GM12878 (cell line): ENCODE measurements around the gene RBKS. TPM values are rescaled to one million over a fixed set of nuclear protein-coding genes. Genes with fewer than 3 reads are reported as not detected.

Experiments used
- ATAC-seq: fragments of 200-7000 bp; cut with Tn5 transposase; 3 replicates; pipeline ENCODE4 v1.9.1; 2020; ENCODE audit warnings: mild to moderate bottlenecking, moderate library complexity
- BruUV-seq: library from RNA; stranded (reverse); fragments of 400-500 nt; replicated peaks from 2 replicates; lab custom pipeline; 2021; lab: Mats Ljungman, UMichigan
- CTCF ChIA-PET: fragments of 300-600 bp; sonication (Branson Sonifier 250); formaldehyde crosslinking; extraction: SDS; loops from one replicate; lab custom pipeline; 2021; ENCODE audit warnings: inconsistent platforms; lab: Yijun Ruan, JAX
- POLR2A ChIA-PET: fragments of 350-600 bp; formaldehyde crosslinking; extraction: SDS; loops from one replicate; lab custom pipeline; 2021; ENCODE audit warnings: inconsistent platforms; lab: Charles Lee
- RAD21 ChIA-PET: fragments of 300-600 bp; sonication (Branson Sonifier 250); formaldehyde crosslinking; loops from one replicate; lab custom pipeline; 2023; ENCODE audit warnings: antibody characterized with exemption; ENCODE audit not compliant: unreplicated experiment; lab: Charles Lee
- SMC1A ChIA-PET: fragments of 300-600 bp; sonication (Branson Sonifier 250); formaldehyde crosslinking; loops from one replicate; lab custom pipeline; 2023; ENCODE audit not compliant: unreplicated experiment, uncharacterized antibody; lab: Charles Lee
- DNase-seq: peaks from one replicate; pipeline ENCODE4 v3.0.0-alpha.2; 2011; ENCODE audit warnings: low read depth, low spot score
- FAIRE-seq: peaks from 3 replicates; lab custom pipeline; 2011; peaks lifted over from hg19 to GRCh38; lab: Jason Lieb, UNC
- H2AFZ ChIP-seq: 2 replicates; pipeline ENCODE4 v1.6.0; 2011; ENCODE audit warnings: low read depth, low read length, control low read depth; ENCODE audit not compliant: control insufficient read depth
- H3K27ac ChIP-seq: 2 replicates; pipeline ENCODE4 v1.5.1; 2011; ENCODE audit warnings: control low read depth; ENCODE audit not compliant: control insufficient read depth, insufficient read depth
- H3K27me3 ChIP-seq, 2 experiments: replicated peaks in 1 of 2; 2 replicates each; pipeline versions ENCODE4 v1.6.0 to v1.6.1; 2011; ENCODE audit warnings: low read length in 1 of 2; ENCODE audit not compliant: control insufficient read depth in 2 of 2, insufficient read depth in 2 of 2
- H3K36me3 ChIP-seq, 2 experiments: 2 replicates each; pipeline ENCODE4 v1.5.1; 2011; ENCODE audit warnings: low read length in 1 of 2; ENCODE audit not compliant: control insufficient read depth in 2 of 2, insufficient read depth in 2 of 2
- H3K4me1 ChIP-seq: 2 replicates; pipeline ENCODE4 v1.6.1; 2011; ENCODE audit warnings: mild to moderate bottlenecking, low read length, moderate library complexity, mixed read lengths; ENCODE audit not compliant: control insufficient read depth, insufficient read depth
- H3K4me2 ChIP-seq: 2 replicates; pipeline ENCODE4 v1.6.0; 2011; ENCODE audit warnings: control low read depth; ENCODE audit not compliant: control insufficient read depth, insufficient read depth
- H3K4me3 ChIP-seq: fragments of 200-600 bp; sonication (generic); 2 replicates; pipeline ENCODE4 v1.5.1; 2016
- H3K79me2 ChIP-seq: 2 replicates; pipeline ENCODE4 v1.6.0; 2011; ENCODE audit warnings: low read length; ENCODE audit not compliant: control insufficient read depth, insufficient read depth
- H3K9ac ChIP-seq: 2 replicates; pipeline ENCODE4 v1.8.0; 2011; ENCODE audit warnings: low read length, control low read depth, mixed read lengths; ENCODE audit not compliant: control insufficient read depth, insufficient read depth
- H3K9me3 ChIP-seq: replicated peaks from 3 replicates; pipeline ENCODE4 v1.5.1; 2011; ENCODE audit warnings: mild to moderate bottlenecking, low read length; ENCODE audit not compliant: control insufficient read depth, insufficient read depth
- H4K20me1 ChIP-seq: 2 replicates; pipeline ENCODE4 v1.6.0; 2011; ENCODE audit not compliant: control insufficient read depth, insufficient read depth
- CREM ChIP-seq: IDR thresholded peaks from 2 replicates; pipeline ENCODE4 v1.6.1; 2014; ENCODE audit warnings: antibody characterized with exemption, low read depth
- EP300 ChIP-seq, 2 experiments: fragments of 150-350 bp in 1 of 2; IDR thresholded peaks; 2 replicates each; pipeline ENCODE4 v1.6.1; 2011 to 2012; ENCODE audit warnings: low read depth in 2 of 2, low read length in 2 of 2, borderline replicate concordance in 1 of 2, improper control_type of control experiment in 1 of 2, inconsistent platforms in 1 of 2; ENCODE audit not compliant: control insufficient read depth in 1 of 2
- ESRRA ChIP-seq: IDR thresholded peaks from 2 replicates; pipeline ENCODE4 v1.6.1; 2012; ENCODE audit warnings: mild to moderate bottlenecking, low read length, improper control_type of control experiment
- FOS ChIP-seq: IDR thresholded peaks from 3 replicates; pipeline ENCODE4 v1.6.1; 2011; ENCODE audit warnings: borderline replicate concordance; ENCODE audit not compliant: insufficient read length; ENCODE audit errors: extremely low read depth
- IKZF2 ChIP-seq, 2 experiments: fragments of 450-650 bp; IDR thresholded peaks; 2 replicates each; pipeline ENCODE4 v1.6.1; 2017; ENCODE audit warnings: mild to moderate bottlenecking in 2 of 2, moderate library complexity in 2 of 2
- JUND ChIP-seq: IDR thresholded peaks from 2 replicates; pipeline ENCODE4 v1.6.1; 2012; ENCODE audit warnings: low read depth, mild to moderate bottlenecking, low read length, improper control_type of control experiment, moderate library complexity
- MEF2B ChIP-seq: fragments of 450-650 bp; IDR thresholded peaks from 2 replicates; pipeline ENCODE4 v1.6.1; 2018; ENCODE audit warnings: mild to moderate bottlenecking, moderate library complexity; ENCODE audit not compliant: partially characterized antibody, poor library complexity, severe bottlenecking
- RCOR1 ChIP-seq: conservative IDR thresholded peaks from 2 replicates; pipeline ENCODE4 v1.6.1; 2012; ENCODE audit warnings: low read depth, low read length, improper control_type of control experiment
- SIX5 ChIP-seq: IDR thresholded peaks from 2 replicates; pipeline ENCODE4 v1.6.1; 2011; ENCODE audit warnings: mild to moderate bottlenecking, low read depth, low read length, moderate library complexity; ENCODE audit not compliant: severe bottlenecking
- SPI1 ChIP-seq: IDR thresholded peaks from 2 replicates; pipeline ENCODE4 v1.6.1; 2011; ENCODE audit warnings: low read depth, mild to moderate bottlenecking, low read length, moderate library complexity, borderline replicate concordance; ENCODE audit not compliant: insufficient read depth
- SRF ChIP-seq, 2 experiments: IDR thresholded peaks; 2 replicates each; pipeline ENCODE4 v1.6.1; 2011; ENCODE audit warnings: low read depth in 2 of 2, low read length in 2 of 2, mild to moderate bottlenecking in 1 of 2, moderate library complexity in 1 of 2
- ZBED1 ChIP-seq: IDR thresholded peaks from 2 replicates; pipeline ENCODE4 v1.6.1; 2016; ENCODE audit warnings: borderline replicate concordance
- WGBS: methylation state at CpG from one replicate; pipeline ENCODE4 v1.1.6; 2016; ENCODE audit warnings: low lambda C conversion rate; ENCODE audit not compliant: insufficient replicate concordance, insufficient coverage; ENCODE audit errors: missing lambda C conversion rate; 5-methylcytosine and 5-hydroxymethylcytosine counted together
- in situ Hi-C: fragments of 300-500 bp; cut with MboI; formaldehyde crosslinking; loops from 9 replicates; pipeline ENCODE4 v1.14.3; 2018; ENCODE audit warnings: mixed read lengths
- intact Hi-C: fragments of 100-400 bp; cut with micrococcal nuclease; formaldehyde crosslinking; loops from one replicate; pipeline ENCODE4 v1.14.2; 2022; ENCODE audit not compliant: unreplicated experiment
- polyA plus RNA-seq, 11 experiments: library from polyadenylated mRNA; depleted of rRNA in 4 of 11; unstranded in 6 of 11; stranded (reverse) in 5 of 11; fragments of >200 nt; fragmentation: Nextera tagmentation in 4 of 11; fragmentation: Illumina TruSeq in 1 of 11; extraction: Ambion mirVana in 4 of 11; extraction: Trizol in 1 of 11; gene quantifications; 1 replicate in 1 of 11; 2 replicates in 10 of 11; pipeline versions ENCODE4 v1.2.1 to v1.2.3, GENCODE V29; 2011 to 2016; ENCODE audit warnings: inconsistent platforms in 2 of 11, missing spikeins in 2 of 11, low read depth in 1 of 11
- total RNA-seq, 4 experiments: library from RNA; depleted of rRNA in 3 of 4; stranded (reverse); fragments of >200 nt in 3 of 4; fragmentation: Illumina TruSeq in 1 of 4; extraction: Trizol in 1 of 4; gene quantifications; 2 replicates each; pipeline versions ENCODE4 v1.2.1 to v1.2.3, GENCODE V29; 2013 to 2021
- TF ChIP-seq, protein P1 (sequence below): IDR thresholded peaks from 2 replicates; pipeline ENCODE4 v1.6.1; 2012; ENCODE audit warnings: low read depth, low read length, improper control_type of control experiment
- TF ChIP-seq, protein P2 (sequence below): fragments of 450-650 bp; formaldehyde crosslinking; IDR thresholded peaks from 2 replicates; pipeline ENCODE4 v1.4.0; 2022; ENCODE audit warnings: mild to moderate bottlenecking, moderate library complexity
- TF ChIP-seq, protein P3 (sequence below): fragments of 450-650 bp; IDR thresholded peaks from 2 replicates; pipeline ENCODE4 v1.6.1; 2017; ENCODE audit warnings: mild to moderate bottlenecking, low read depth, inconsistent platforms; ENCODE audit not compliant: poor library complexity, severe bottlenecking

RBKS gene
- total and polyA plus RNA-seq, 10 of the 15 experiments (the other 5 are each of a cell fraction or from before 2014, with no cell fraction given), result 0.39 to 1.8 (median 1.0) TPM

DNA sequence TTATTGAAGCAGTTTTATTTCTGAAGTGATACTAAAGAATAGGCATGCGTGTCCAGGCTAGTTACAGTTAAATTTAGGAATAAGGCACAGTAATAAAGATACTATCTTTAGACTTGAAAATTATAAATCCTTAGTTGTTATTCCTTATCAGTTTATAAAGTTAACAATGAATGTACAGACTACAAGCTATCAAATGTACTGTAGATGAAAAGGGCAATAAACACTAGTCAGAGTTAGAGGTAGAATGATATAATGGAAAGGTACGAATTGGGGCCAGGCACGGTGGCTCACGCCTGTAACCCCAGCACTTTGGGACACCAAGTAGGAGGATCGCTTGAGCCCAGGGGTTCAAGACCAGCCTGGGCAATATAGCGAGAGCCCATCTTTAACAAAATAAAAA lies 3.9 kb downstream of the RBKS start:
- CTCF ChIA-PET, result no interaction called here
- no TSS peak for BruUV-seq

More for the DNA sequence above, 3.9 kb downstream of the RBKS start:
- H2AFZ ChIP-seq, result no peak overlapping the region
- no peaks in the 10 kb centered on the region for H3K36me3 ChIP-seq
- no peak overlapping the region for H3K4me2 ChIP-seq
- 97% methylated on average over 6 of the region's 6 CpGs for WGBS
- peaks cover 5% of the 10 kb centered on the region for H3K79me2 ChIP-seq
- H3K27ac ChIP-seq, result no peak overlapping the region
- ATAC-seq (no peak), DNase-seq (no peak), FAIRE-seq (no peak)
- H3K9ac ChIP-seq, result no peak overlapping the region
- TF ChIP-seq, protein P1, sequence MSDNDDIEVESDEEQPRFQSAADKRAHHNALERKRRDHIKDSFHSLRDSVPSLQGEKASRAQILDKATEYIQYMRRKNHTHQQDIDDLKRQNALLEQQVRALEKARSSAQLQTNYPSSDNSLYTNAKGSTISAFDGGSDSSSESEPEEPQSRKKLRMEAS, result no peak
- TF ChIP-seq CREM, result no peak
- no peak for TF ChIP-seq SRF (IDR thresholded peaks at IDR 0.05; ENCODE audit: low read depth in 2 of 2, low read length in 2 of 2)
- no peak for TF ChIP-seq MEF2B
- TF ChIP-seq IKZF2 (IDR thresholded peaks at IDR 0.05), result no peak
- TF ChIP-seq SPI1, result no peak
- TF ChIP-seq EP300 (IDR thresholded peaks at IDR 0.05; ENCODE audit: borderline replicate concordance in 1 of 2, control insufficient read depth in 1 of 2, low read depth in 2 of 2, low read length in 2 of 2), result no peak
- TF ChIP-seq, protein P2, sequence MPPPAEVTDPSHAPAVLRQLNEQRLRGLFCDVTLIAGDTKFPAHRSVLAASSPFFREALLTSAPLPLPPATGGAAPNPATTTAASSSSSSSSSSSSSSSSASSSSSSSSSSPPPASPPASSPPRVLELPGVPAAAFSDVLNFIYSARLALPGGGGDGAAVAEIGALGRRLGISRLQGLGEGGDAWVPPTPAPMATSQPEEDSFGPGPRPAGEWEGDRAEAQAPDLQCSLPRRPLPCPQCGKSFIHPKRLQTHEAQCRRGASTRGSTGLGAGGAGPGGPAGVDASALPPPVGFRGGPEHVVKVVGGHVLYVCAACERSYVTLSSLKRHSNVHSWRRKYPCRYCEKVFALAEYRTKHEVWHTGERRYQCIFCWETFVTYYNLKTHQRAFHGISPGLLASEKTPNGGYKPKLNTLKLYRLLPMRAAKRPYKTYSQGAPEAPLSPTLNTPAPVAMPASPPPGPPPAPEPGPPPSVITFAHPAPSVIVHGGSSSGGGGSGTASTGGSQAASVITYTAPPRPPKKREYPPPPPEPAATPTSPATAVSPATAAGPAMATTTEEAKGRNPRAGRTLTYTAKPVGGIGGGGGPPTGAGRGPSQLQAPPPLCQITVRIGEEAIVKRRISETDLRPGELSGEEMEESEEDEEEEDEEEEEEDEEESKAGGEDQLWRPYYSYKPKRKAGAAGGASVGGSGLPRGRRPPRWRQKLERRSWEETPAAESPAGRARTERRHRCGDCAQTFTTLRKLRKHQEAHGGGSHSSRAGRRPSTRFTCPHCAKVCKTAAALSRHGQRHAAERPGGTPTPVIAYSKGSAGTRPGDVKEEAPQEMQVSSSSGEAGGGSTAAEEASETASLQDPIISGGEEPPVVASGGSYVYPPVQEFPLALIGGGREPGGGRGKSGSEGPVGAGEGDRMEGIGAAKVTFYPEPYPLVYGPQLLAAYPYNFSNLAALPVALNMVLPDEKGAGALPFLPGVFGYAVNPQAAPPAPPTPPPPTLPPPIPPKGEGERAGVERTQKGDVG (CRISPR knock-in tag), result no peak
- TF ChIP-seq JUND, result no peak
- no peak for TF ChIP-seq SIX5
- no peak for TF ChIP-seq ZBED1
- no peak for TF ChIP-seq FOS
- TF ChIP-seq ESRRA, result no peak
- TF ChIP-seq, protein P3, sequence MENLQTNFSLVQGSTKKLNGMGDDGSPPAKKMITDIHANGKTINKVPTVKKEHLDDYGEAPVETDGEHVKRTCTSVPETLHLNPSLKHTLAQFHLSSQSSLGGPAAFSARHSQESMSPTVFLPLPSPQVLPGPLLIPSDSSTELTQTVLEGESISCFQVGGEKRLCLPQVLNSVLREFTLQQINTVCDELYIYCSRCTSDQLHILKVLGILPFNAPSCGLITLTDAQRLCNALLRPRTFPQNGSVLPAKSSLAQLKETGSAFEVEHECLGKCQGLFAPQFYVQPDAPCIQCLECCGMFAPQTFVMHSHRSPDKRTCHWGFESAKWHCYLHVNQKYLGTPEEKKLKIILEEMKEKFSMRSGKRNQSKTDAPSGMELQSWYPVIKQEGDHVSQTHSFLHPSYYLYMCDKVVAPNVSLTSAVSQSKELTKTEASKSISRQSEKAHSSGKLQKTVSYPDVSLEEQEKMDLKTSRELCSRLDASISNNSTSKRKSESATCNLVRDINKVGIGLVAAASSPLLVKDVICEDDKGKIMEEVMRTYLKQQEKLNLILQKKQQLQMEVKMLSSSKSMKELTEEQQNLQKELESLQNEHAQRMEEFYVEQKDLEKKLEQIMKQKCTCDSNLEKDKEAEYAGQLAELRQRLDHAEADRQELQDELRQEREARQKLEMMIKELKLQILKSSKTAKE, result no peak
- TF ChIP-seq RCOR1, result no peak
- H4K20me1 ChIP-seq, result no peaks in the 10 kb centered on the region
- no peaks in the 10 kb centered on the region for H3K27me3 ChIP-seq
- H3K4me1 ChIP-seq, result no peaks in the 10 kb centered on the region
- in situ Hi-C loops (no loop called here), intact Hi-C loops (no loop called here)
- no peak overlapping the region for H3K4me3 ChIP-seq
- ChIA-PET POLR2A (no interaction called here), RAD21 (no interaction called here), SMC1A (interaction anchor here (0.6 to 1.5 kb wide), 2 partner anchors 37 to 423 kb away, joined by 3 read pairs; no protein-coding TSS in a partner anchor)
- no peaks in the 10 kb centered on the region for H3K9me3 ChIP-seq
